Stimulated activated CD4-positive, alpha-beta T cell treated with anti-CD3 and anti-CD28 coated beads, Interleukin-12 subunit alpha, Interleukin-12 subunit beta, amount 100 ng/mL, for 4 hours (primary cell): Measurements from ENCODE around the gene TCP11L1.
"Not testable (repeated sequence)": the region's sequence is repeated elsewhere in the genome, so short reads cannot be mapped to it uniquely, and the experiment has no call there.

ENCODE experiments used
- DNase-seq: peaks from one replicate; pipeline ENCODE4 v3.0.0-alpha.2; 2020

TCP11L1 gene

GRCh38 chr11:33033493-33033892, 5.9 kb upstream of the TCP11L1 start:
- DNase-seq = no peak

GRCh38 chr11:33035011-33035410, 4.4 kb upstream of the TCP11L1 start:
- no peak for DNase-seq

GRCh38 chr11:33040033-33040861, 875 bp downstream of the TCP11L1 start:
- peak; percentile 16 for DNase-seq

GRCh38 chr11:33040862-33041453, 1.6 kb downstream of the TCP11L1 start:
- no peak for DNase-seq

- DNase-seq = no peak
These were observed 4.0 kb downstream of the TCP11L1 start for GRCh38 chr11:33043221-33043830.

GRCh38 chr11:33044285-33044756, 4.9 kb downstream of the TCP11L1 start:
- no peak for DNase-seq

GRCh38 chr11:33045551-33046255, 6.3 kb downstream of the TCP11L1 start:
- no peak for DNase-seq

- DNase-seq = not testable (repeated sequence)
These were observed 9.3 kb downstream of the TCP11L1 start for GRCh38 chr11:33048701-33049100.

- DNase-seq = not testable (repeated sequence)
These were observed 10.4 kb downstream of the TCP11L1 start for GRCh38 chr11:33049565-33050408.

GRCh38 chr11:33052231-33052630, 12.9 kb downstream of the TCP11L1 start:
- DNase-seq = no peak

GRCh38 chr11:33055375-33055774, 16.0 kb downstream of the TCP11L1 start:
- no peak for DNase-seq

GRCh38 chr11:33057284-33057683, 17.9 kb downstream of the TCP11L1 start:
- no peak for DNase-seq

GRCh38 chr11:33059331-33060007, 20.1 kb downstream of the TCP11L1 start:
- DNase-seq = no peak

- DNase-seq = no peak
These were observed 20.9 kb downstream of the TCP11L1 start for GRCh38 chr11:33060271-33060670.

GRCh38 chr11:33062137-33062536, 22.8 kb downstream of the TCP11L1 start:
- no peak for DNase-seq

- DNase-seq = no peak
These were observed 24.0 kb downstream of the TCP11L1 start for GRCh38 chr11:33063326-33063881.

GRCh38 chr11:33064033-33064825, 24.9 kb downstream of the TCP11L1 start:
- DNase-seq = no peak

- no peak for DNase-seq
These were observed 25.5 kb downstream of the TCP11L1 start for GRCh38 chr11:33064866-33065265.

- DNase-seq = peak; percentile 71
These were observed 26.2 kb downstream of the TCP11L1 start for GRCh38 chr11:33065445-33066178.

GRCh38 chr11:33067294-33067693, 27.9 kb downstream of the TCP11L1 start:
- no peak for DNase-seq
